ENCODE measurements around the gene PARD3. TPM values are rescaled to one million over a fixed set of nuclear protein-coding genes. Genes with fewer than 3 reads are reported as not detected.

The PARD3 gene
- total RNA-seq, 1 experiment from 2014 or later = 44.2 TPM

DNA sequence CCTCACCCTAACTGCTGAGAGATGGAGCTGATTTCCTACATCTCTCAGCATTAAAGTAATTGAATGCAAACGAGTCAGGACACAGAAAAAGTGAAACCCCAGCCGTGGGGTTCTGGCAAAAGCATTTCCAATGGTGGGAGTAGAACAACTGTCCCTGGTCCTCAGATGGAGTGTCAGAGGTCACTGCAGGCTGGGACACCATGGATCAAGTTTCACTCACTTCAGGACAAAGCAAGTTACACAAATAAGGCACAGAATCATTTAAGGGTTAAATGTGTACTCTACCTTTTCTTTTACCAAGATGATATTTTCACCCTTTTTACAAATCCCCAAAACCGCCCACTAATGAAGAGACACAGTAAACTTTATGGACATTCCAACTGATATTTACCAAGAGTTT lies 607.8 kb downstream of the PARD3 start:
- in situ Hi-C loops (cut with HindIII; ENCODE audit: low pct_unique_long_range_greater_than_20kb, low sequenced_read_pairs) = no loop called here

DNA sequence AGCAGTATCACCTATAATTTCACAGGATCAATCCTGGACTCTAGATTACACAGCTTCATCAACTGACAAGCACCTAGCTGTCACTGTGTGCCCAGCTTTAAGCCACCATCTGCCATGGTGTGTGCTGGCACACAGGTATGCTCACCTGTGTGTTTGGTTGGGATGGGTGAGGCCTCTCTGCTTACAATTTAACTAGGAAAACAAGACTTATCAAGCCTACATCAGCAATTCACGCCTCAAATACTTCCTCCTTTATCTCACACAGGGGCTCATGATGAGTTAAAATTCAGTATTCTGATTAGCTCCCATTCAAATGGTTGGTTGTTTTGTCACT lies 608.2 kb downstream of the PARD3 start:
- DNase-seq (ENCODE audit: low read depth, low spot score) = no peak
- in situ Hi-C loops (cut with HindIII; ENCODE audit: low pct_unique_long_range_greater_than_20kb, low sequenced_read_pairs) = no loop called here

More for the DNA sequence above, 607.8 kb downstream of the PARD3 start:
- no peak for DNase-seq (ENCODE audit: low read depth, low spot score)

DNA sequence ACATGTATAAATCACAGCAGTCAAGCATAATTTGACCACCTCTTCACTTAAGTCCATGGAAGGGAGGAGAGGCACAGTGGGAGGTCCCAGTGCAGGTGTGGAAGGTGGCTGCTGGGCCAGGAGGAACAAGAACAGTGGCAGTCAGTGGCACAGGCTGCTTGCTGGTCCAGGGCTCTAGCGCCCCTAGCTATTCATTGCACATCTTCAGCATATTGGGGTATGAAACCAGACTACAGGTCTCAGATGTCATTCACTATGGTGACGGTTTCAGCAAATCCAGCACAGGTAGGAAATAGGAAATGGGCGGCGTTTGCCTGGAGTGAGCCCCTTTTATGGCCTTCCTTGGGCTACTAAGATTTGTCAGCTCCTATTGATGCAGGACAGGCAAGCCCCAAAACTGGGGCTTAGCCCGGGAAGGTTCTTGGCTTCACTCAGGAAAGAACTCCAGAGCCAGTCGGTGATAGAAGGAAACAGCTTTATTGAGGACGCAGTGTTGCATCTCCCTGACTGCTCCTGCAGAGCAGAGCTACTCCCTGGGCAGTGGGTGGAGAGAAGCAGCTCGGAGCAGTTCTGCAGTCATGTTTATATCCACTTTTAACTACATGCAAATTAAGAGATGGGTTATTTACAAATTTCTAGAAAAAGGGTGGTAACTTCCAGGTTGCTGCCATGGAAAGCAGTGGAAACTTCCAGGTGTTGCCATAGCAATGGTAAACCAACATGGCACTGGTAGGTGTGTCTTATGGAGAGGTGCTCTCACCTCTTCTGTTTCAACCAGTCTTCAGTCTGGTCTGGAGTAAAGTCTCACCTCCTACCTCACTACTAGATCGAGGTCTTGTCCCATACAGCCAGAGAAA lies 608.8 kb downstream of the PARD3 start:
- no peak for DNase-seq (ENCODE audit: low read depth, low spot score)
- in situ Hi-C loops (cut with HindIII; ENCODE audit: low pct_unique_long_range_greater_than_20kb, low sequenced_read_pairs) = no loop called here

DNA sequence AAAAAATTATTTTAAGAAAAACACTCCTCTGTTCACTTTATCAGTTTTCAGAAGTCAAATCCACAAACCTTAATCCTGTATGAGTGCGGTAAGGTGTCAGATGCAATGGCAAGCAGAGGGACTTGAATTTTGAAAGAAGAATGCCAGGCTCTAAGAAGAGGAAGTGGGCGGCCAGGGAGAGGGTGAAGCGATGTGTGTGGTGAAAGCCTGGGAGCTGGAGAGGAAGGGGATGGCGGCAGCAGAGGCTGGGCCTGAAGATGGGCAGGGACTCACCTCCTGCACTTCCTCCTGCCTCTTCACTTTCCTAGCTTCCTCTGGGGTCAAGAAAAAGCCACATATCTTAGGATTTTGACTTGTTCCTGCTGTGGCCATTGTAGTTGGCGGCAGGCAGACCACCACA lies 609.6 kb downstream of the PARD3 start:
- in situ Hi-C loops (cut with HindIII; ENCODE audit: low pct_unique_long_range_greater_than_20kb, low sequenced_read_pairs) = no loop called here
- DNase-seq (ENCODE audit: low read depth, low spot score) = no peak

DNA sequence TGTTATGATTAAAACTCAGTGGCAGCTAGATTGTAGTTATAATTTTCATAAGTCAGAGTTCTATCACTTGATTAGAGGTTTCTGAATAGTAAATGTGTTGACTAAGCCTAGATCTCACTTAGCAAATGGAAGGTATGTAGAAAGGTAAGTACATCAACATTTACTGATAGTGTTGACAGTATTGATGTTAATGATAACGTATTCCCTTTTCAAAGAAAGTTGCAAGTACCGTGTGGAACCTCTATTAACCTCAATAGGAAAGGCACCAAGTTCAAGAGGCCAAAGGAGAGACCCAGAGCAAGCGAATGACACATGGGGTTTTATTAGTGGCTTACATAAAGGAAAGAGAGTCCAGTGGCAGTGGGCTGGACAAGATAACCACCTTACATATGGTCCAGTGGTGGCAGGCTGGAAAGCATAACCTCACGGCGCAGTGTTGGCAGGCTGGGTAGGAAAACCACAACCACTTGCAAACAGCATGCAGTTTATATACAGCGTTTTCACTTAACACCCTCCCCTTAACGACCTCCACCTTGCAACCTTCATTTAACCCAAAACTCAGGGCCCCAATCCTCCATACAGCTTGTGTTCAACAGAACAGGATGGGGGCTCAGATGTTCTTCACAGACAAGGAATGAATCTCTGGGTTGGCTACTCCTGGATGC lies 611.0 kb downstream of the PARD3 start:
- in situ Hi-C loops (cut with HindIII; ENCODE audit: low pct_unique_long_range_greater_than_20kb, low sequenced_read_pairs) = no loop called here
- no peak for DNase-seq (ENCODE audit: low read depth, low spot score)

DNA sequence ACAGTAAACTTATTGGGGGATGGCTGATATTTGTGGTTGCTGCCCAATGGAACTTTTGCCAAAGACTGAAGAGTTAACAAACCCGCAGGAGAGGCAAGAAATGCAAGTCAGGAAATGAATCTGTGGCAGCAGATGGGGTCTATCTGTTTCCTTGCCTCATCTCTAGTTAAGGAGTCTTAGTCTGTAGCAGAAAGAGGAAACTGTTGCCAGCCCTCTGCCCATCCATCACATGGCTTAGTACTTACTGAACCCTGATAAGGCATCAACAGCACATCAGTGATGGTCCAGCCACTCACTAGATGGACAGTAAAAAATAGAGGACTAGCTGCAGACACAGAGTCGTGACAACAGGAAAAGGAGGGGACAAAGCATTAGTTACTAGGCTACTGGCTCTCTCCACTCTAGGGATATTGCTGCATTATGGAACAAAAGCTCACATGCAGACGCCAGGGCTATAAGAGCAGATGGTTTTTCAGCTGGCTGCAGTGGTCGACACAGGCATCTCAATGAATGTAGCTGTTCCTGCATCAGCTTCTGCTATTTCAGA lies 614.7 kb downstream of the PARD3 start:
- in situ Hi-C loops (cut with HindIII; ENCODE audit: low pct_unique_long_range_greater_than_20kb, low sequenced_read_pairs) = no loop called here
- no peak for DNase-seq (ENCODE audit: low read depth, low spot score)

DNA sequence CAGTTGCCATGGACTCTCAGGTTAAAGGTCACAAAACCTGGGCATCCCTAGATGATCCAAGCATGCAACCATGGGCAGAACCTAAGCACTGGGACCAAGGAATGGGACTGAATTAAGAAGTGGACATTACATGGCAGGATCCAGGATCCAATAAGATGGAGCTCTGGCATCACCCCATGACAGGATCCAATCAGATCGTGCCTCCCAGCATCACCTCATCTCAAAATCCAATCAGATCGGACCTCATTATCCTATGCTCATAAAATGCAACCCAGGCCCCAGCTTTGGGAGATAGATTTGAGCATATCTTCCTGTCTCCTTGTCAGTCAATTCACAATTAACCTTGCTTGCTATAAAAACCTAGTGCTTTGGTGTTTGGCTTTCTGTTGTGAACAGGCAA lies 616.1 kb downstream of the PARD3 start:
- no peak for DNase-seq (ENCODE audit: low read depth, low spot score)

DNA sequence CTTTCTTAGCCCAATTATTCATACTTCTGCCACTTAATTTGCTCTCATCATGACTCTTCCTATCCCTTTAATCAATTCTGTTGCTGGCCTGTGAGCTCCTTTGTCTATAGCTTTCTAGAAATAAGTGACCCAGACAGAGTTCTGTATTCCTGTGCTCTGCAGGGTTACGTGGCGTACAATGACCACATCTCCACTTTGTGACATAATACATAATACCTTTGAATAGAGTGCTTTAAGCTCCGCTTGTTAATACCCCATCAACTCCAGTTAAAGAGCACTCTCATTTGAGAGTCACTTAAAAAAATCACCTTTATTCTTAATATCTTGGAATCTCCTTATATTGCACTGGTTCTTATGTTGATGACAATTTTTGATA lies 619.0 kb downstream of the PARD3 start:
- in situ Hi-C loops (cut with HindIII; ENCODE audit: low pct_unique_long_range_greater_than_20kb, low sequenced_read_pairs) = no loop called here
- no peak for DNase-seq (ENCODE audit: low read depth, low spot score)

More for the DNA sequence above, 616.1 kb downstream of the PARD3 start:
- in situ Hi-C loops (cut with HindIII; ENCODE audit: low pct_unique_long_range_greater_than_20kb, low sequenced_read_pairs) = no loop called here

DNA sequence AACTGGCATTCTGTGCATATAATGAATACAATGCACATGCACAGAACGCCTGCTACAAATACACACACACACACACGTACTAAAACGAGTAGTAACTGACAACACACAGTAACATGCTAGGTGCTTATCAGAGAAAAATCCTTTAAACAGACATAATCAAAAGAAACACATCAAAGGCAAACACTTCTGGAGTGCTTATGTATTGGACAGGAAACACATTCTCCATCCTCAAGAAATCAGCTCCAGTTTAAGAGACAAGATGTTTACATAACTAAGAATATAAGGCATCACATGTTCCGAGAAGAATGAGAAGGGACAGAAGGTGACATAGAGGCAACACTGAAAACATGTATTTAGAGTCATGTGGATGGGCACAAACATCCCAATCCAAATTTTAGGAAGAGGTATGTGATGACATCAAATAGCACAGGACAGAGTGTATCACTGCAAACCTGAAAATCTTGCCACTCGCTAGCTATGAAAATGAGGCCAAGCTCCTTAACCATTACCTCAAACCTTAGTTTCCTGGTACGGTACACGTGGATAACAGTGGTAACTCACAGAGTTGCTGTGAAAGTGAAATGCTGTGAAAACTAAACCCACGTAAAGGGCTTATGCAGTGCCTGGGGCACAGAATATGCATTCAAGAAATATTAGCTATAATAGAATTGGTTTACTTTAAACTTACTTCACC lies 619.6 kb downstream of the PARD3 start:
- in situ Hi-C loops (cut with HindIII; ENCODE audit: low pct_unique_long_range_greater_than_20kb, low sequenced_read_pairs) = no loop called here
- DNase-seq (ENCODE audit: low read depth, low spot score) = no peak

DNA sequence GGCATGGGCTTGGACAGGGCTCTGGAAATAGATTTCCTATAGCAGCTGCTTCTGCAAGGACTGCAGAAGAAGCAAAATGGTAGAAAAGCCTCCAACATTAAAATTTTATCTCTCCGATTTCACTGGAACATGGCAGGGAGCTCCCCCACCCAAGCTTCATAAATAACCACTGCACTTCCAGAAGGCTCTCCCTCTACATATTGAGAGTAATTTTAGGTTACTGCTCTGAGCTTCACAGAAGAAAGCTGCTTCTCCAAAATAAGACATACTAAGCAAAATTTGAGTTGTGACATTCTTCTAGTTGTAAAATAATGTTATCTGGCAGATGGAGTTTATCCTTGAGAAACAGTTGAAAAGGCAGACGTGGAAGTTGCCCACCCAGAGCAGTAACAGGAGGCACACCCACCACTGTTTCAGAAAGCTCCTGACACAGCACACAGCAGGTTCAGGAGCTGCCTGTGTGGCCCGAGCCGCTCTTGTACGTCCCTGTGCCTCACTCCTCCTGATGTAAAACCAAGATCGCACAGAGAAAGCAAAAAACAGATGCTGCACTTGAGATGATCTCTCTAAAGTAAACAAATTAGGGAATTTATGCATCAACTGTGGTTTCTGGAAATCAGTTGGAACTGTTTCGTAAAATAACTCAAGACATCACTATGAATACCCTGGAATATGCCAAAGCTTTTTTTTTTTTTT lies 621.0 kb downstream of the PARD3 start:
- DNase-seq (ENCODE audit: low read depth, low spot score) = no peak

DNA sequence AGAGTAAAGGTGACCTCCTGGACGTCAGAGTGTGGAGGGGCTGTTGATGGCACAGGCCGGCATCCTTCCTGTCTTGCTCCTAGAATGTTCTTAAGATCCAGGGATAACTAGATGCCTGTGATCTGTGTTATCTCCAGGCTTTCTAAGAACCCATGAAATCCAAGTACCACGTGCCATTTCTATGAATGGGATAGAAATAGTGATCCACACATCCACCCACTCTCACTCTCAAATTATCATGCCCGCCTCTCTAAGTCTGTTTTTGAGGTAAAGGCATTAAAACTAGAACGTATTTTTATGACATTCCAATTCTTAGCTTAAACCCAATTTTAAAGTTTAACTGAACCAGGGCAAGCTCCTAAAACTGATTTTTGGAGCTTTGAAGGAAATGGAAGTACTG lies 622.5 kb downstream of the PARD3 start:
- DNase-seq (ENCODE audit: low read depth, low spot score) = no peak
- in situ Hi-C loops (cut with HindIII; ENCODE audit: low pct_unique_long_range_greater_than_20kb, low sequenced_read_pairs) = no loop called here

More for the DNA sequence above, 621.0 kb downstream of the PARD3 start:
- in situ Hi-C loops (cut with HindIII; ENCODE audit: low pct_unique_long_range_greater_than_20kb, low sequenced_read_pairs) = no loop called here

DNA sequence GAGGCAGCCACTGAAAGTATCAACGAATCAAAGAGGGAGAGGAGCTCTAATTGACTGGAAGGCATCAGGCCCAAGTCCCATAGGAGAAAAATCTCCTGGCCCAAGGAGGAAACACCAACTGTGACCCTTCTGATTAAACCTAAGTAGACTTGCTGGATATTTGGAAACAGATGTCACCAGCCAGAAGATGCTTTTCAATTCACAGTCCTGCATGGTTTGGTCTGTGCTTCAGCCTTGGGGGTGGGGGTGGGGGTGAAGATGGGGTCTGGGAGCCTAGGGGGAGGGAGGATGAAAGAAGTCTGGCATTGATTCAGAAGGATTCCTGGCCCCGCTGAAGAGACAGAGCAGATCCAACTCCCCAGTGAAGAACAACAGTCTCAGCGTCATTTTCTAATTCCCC lies 623.7 kb downstream of the PARD3 start:
- in situ Hi-C loops (cut with HindIII; ENCODE audit: low pct_unique_long_range_greater_than_20kb, low sequenced_read_pairs) = no loop called here
- no peak for DNase-seq (ENCODE audit: low read depth, low spot score)

DNA sequence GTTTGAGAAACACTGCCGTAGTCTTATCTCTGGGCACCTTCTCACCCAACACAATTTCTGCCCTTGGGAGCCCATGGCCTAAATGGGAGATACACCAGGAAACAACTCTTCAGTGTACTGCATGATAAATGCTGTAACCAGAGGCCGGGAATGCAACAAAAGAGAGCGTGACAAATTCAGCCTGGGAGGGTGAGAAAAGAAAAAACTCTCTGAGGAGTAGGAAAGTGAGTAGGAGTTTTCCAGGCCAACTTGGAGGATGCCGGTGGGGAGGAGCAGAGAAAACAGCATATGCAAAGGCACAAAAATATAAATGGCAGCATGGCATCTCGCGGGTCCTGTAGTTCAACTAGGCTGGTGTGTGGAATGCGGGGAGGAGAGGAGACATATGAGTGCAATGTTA lies 624.5 kb downstream of the PARD3 start:
- in situ Hi-C loops (cut with HindIII; ENCODE audit: low pct_unique_long_range_greater_than_20kb, low sequenced_read_pairs) = no loop called here
- DNase-seq (ENCODE audit: low read depth, low spot score) = no peak

DNA sequence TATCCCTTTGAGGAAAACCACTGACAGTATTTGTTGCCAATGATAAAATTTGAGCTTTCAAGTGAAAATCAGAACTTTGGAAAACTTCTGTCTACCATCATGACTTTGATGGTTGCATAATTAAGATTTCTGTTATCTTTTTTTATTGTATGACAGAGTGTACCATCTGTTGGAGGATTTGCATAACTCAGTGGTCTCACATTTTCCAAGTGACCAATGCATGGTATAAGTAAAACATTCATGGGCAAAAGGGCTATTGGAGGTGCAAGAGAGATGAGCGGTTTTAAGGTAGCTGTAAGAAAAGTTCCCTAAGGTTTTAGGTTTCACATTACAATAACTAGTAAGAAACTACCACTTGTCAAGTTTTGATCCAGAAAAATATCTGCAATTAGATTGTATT lies 625.3 kb downstream of the PARD3 start:
- in situ Hi-C loops (cut with HindIII; ENCODE audit: low pct_unique_long_range_greater_than_20kb, low sequenced_read_pairs) = no loop called here
- no peak for DNase-seq (ENCODE audit: low read depth, low spot score)

DNA sequence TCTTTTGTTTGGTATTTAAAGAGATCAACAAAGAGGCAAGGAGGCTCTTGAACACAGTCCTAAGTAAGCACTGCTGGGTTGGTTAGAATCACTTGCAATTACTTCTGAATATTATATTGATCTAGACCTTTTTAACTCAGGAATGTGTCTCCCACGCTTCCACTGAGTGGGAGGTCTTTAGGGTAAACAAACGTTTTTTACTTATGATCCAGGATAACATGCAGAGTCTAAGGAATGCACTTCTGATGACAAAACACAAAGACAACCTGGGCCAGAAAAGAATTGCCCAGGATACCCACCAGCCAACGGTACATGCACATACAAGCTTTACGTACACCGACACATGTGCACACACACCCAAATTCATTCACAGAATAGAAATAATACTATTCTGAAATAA lies 626.9 kb downstream of the PARD3 start:
- in situ Hi-C loops (cut with HindIII; ENCODE audit: low pct_unique_long_range_greater_than_20kb, low sequenced_read_pairs) = no loop called here
- DNase-seq (ENCODE audit: low read depth, low spot score) = no peak

DNA sequence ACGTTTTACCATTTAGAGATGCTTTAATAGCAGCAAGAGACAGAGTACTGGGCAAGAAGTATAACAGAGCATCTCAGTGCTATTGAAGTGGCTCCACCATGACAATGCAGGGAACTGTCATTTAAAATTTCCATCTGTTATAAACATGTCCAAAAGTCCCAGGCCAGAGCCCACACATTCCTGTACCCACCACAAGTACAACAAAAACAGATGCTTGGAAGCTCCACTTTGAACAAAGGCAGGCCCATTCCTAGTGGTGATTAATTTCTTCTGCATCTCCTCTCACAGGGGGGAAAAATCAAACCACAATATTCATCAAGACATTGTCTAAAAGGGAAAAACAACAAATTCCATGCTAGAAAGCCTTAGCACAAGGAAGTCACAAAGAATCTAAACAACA lies 627.9 kb downstream of the PARD3 start:
- in situ Hi-C loops (cut with HindIII; ENCODE audit: low pct_unique_long_range_greater_than_20kb, low sequenced_read_pairs) = no loop called here
- no peak for DNase-seq (ENCODE audit: low read depth, low spot score)

DNA sequence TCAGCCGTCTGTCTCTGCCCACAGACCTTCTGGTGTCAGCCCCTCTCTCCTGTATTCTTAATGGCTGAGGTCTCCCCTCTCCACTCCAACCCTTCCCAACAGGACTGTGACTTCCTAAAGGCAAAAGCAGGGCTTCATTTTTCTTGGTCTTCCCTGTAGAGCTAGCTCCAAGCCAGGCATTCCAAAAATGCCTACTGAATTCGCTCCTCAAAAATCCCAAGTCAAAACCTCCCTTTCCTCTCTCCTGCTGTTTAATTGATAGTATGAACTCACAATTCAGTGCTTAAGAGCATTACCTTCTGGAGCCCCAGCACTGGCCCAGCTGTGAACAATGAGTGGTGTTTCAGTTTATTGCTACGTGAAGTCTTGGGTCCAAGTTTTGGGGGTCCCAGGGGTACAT lies 628.4 kb downstream of the PARD3 start:
- no peak for DNase-seq (ENCODE audit: low read depth, low spot score)
- in situ Hi-C loops (cut with HindIII; ENCODE audit: low pct_unique_long_range_greater_than_20kb, low sequenced_read_pairs) = no loop called here

DNA sequence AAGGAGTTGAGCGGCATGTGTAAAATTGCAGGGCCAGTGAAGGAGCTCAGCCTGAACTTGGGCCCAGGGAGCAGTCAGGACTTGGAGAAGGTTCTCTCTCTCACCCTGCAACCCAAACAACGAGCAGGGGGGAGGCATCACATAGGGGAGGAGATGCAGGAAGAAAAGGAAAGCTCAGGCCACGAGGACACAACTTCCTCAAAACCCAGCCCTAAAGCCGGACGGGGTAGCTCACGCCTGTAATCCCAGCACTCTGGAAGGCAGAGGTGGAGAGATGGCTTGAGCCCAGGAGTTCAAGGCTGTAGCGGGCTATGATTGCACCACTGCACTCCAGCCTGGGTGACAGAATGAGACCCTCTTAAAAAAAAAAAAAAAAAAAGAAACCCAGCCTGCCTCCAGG lies 629.1 kb downstream of the PARD3 start:
- in situ Hi-C loops (cut with HindIII; ENCODE audit: low pct_unique_long_range_greater_than_20kb, low sequenced_read_pairs) = no loop called here

More for the DNA sequence above, 629.1 kb downstream of the PARD3 start:
- DNase-seq (ENCODE audit: low read depth, low spot score) = no peak
